LNCAP (cell line): Measurements from ENCODE around the gene PNRC2.

Source experiments
- TF ChIP-seq, protein P1 (sequence below): fragments of 450-650 bp; IDR thresholded peaks from 2 replicates; pipeline ENCODE4 v1.5.1; 2017; ENCODE audit warnings: mild to moderate bottlenecking

The PNRC2 gene

DNA sequence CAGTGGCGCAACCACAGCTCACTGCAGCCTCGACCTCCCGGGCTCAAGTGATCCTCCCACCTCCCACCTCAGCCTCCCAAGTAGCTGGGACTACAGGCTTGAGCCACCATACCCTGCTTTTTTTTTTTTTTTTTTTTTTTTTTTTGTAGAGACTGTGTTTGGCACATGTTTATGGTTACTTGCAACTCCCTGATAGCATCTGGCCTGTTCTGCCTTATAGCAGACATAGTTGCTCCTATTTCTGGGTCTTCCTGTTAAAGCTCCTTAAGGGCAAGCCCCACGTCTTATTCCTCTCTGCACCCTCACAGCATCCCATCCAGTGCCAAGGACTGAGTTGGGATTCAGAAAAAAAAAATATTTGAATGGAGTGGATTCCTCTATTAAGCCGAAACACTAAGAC lies 29.4 kb upstream of the PNRC2 start:
- TF ChIP-seq, protein P1, sequence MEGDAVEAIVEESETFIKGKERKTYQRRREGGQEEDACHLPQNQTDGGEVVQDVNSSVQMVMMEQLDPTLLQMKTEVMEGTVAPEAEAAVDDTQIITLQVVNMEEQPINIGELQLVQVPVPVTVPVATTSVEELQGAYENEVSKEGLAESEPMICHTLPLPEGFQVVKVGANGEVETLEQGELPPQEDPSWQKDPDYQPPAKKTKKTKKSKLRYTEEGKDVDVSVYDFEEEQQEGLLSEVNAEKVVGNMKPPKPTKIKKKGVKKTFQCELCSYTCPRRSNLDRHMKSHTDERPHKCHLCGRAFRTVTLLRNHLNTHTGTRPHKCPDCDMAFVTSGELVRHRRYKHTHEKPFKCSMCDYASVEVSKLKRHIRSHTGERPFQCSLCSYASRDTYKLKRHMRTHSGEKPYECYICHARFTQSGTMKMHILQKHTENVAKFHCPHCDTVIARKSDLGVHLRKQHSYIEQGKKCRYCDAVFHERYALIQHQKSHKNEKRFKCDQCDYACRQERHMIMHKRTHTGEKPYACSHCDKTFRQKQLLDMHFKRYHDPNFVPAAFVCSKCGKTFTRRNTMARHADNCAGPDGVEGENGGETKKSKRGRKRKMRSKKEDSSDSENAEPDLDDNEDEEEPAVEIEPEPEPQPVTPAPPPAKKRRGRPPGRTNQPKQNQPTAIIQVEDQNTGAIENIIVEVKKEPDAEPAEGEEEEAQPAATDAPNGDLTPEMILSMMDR = no peak

DNA sequence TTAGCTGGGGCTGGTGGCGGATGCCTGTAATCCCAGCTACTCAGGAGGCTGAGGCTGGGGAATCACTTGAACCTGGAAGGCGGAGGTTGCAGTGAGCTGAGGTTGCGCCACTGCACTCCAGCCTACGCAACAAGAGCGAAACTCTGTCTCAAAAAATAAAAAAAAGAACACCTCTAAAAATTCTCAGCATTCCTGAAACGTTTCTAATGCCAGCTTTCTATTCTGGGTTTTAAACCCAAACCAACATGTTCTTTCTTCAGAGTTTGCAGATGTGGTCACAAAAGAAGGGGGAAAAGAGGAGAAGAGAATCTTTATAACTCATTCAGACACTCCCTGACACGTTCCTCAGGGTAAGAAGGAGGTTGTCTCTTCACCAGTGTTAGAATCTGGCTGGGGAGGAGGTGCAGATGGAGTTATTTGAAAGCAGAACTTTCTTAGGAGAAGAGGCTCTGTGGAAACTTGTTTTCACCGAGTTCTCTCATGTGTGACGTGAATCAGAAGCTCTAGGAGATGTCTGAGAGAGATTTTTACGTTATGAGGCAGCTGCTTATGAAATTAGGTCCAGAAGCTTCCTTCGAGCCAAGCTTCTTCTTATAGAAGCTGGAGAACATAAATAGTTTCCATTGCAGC lies 28.7 kb upstream of the PNRC2 start:
- TF ChIP-seq, protein P1 = no peak

DNA sequence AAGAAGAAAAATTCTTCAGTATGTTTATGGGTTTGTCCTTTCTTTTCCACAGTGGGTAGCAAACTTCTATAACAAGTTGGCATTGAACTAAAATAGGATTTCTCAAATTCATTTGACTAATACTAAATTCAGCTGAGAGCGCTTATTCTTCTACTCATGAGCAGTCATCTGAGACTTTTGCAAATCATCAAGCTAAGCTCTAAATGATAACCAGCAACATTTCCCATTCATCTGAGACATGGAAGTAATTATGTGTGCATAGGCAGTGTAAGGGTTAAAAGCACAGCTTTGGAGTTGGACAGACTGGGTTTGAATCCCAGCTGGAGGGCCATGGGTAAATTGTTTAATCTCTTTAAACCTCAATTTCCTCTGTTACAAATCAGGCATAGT lies 28.1 kb upstream of the PNRC2 start:
- TF ChIP-seq, protein P1 = no peak

DNA sequence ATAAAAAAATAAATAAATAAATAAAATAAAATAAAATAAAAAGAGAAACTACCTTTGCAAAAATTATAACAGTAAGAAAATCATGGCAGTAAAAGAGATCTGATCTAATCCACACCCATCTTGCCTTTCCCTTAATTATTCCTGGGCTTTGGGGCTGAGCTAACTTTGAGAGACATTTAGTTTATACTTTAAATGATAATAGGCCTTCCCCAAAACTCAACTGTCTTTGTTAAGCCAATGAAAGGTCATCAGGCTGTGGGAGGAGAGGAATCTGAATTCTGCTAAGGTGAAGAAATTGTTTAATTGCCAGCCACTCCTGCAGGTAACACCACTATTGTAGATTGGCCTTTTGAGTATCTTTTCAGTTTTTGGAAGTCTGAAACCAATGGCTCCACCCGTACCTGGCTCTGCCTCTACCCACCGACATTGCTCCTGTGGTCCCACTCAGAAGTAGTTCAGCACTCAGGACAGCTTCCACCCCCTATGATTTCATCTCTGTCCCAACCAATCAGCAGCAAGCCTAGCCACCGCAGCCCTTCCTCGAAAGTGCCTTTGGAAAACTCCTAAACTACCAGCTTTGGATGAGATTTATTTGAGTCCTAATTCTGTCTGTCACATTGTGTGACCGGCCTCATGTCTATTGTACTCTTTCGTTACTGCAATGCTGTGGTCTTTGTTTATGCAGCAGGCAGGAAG lies 23.0 kb upstream of the PNRC2 start:
- TF ChIP-seq, protein P1 = no peak

DNA sequence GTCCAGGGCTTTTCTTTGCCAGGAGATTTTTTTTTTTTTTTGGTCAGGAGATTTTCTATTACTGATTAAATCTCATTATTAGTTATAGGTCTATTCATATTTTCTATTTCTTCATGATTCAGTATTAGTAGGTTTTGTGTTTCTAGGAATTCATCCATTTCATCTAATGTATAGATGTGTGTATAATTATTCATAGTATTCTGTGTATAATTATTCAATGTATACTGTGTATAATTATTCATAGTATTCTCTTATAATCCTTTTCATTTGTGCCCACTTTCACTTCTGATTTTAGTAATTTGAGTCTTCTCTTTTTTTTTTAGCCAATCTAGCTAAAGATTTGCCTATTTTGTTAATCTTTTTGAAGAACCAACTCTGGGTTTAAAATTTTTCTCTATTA lies 12.3 kb upstream of the PNRC2 start:
- TF ChIP-seq, protein P1 = no peak

DNA sequence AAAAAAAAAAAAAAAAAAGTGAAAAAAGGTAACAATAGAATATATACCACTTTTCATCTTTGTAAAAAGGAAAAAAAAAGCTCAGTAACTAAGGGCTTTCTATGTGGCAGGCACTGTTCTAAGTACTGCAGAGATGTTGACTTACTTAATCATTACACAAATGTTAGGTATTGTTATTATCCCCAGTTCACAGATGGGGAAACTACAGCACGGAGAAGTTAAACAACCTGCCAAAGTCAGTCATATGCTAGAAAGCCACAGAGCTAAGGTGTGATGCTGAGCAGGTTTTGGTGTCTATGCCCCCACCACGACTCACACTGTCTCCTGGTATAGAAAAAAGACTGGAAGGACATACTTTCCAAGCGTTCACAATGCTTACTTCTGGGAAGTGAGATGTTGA lies 6.6 kb upstream of the PNRC2 start:
- TF ChIP-seq, protein P1 = no peak

GRCh38 chr1:23957096-23957495 lies 2.5 kb upstream of the PNRC2 start:
- TF ChIP-seq, protein P1 = no peak
